ENCODE results near the gene PDXK. TPM values are rescaled to one million over a fixed set of nuclear protein-coding genes. Genes with fewer than 3 reads are reported as not detected.

Gene PDXK
- total and polyA plus RNA-seq, 9 of the 15 experiments (the other 6 are each of a cell fraction or from before 2014, with no cell fraction given) = 5.6 to 162 (median 76.5) TPM

GRCh38 chr21:43810505-43811261 is 91.8 kb downstream of the PDXK start (continued):
- no peak for TF ChIP-seq BRD9 (IDR thresholded peaks at IDR 0.05; ENCODE audit: low read depth, partially characterized antibody)
- TF ChIP-seq ADNP (tag; IDR thresholded peaks at IDR 0.05) = no peak
- TF ChIP-seq KDM4B (IDR thresholded peaks at IDR 0.05; ENCODE audit: borderline replicate concordance in 2 of 2, low read depth in 1 of 2) = 0 out of 4 replicates have a peak, but pooled peaks of 1 of the 2 experiments have one; percentile 29
- TF ChIP-seq ZNF239 (CRISPR knock-in tag; IDR thresholded peaks at IDR 0.05) = no peak
- no peak for TF ChIP-seq KHSRP (IDR thresholded peaks at IDR 0.05)
- TF ChIP-seq SREBF1 (IDR thresholded peaks at IDR 0.05; ENCODE audit: borderline replicate concordance, low read depth, low read length) = 0 out of 2 replicates have a peak, but pooled peaks have one; percentile 21
- TF ChIP-seq RFX5 (IDR thresholded peaks at IDR 0.05; ENCODE audit: low read depth, low read length) = no peak
- TF ChIP-seq CTCFL (IDR thresholded peaks at IDR 0.05; ENCODE audit: borderline replicate concordance, insufficient read depth, low read depth, low read length, poor library complexity, severe bottlenecking) = no peak
- TF ChIP-seq DLX4 (CRISPR knock-in tag; IDR thresholded peaks at IDR 0.05) = no peak
- TF ChIP-seq ZSCAN29 (IDR thresholded peaks at IDR 0.05) = 0 out of 2 replicates have a peak, but pooled peaks have one; percentile 21
- TF ChIP-seq IRF2 (CRISPR knock-in tag; IDR thresholded peaks at IDR 0.05) = no peak
- no peak for TF ChIP-seq MCM5 (IDR thresholded peaks at IDR 0.05; ENCODE audit: low read depth)
- TF ChIP-seq CSDE1 (IDR thresholded peaks at IDR 0.05) = no peak
- TF ChIP-seq ZBTB43 (CRISPR knock-in tag; IDR thresholded peaks at IDR 0.05) = no peak
- TF ChIP-seq EP300 (IDR thresholded peaks at IDR 0.05; ENCODE audit: low read length) = no peak
- peak in 1 of 2 experiments; percentile 81; a peak in 1 of 4 replicates for TF ChIP-seq FOXA3 (CRISPR knock-in tag; conservative IDR thresholded peaks at IDR 0.05 in 1 of 2, IDR thresholded peaks at IDR 0.05 in 1 of 2)
- TF ChIP-seq MED1 (CRISPR knock-in tag; IDR thresholded peaks at IDR 0.05; ENCODE audit: borderline replicate concordance) = no peak
- TF ChIP-seq ZNF146 (CRISPR knock-in tag; IDR thresholded peaks at IDR 0.05; ENCODE audit: unreplicated experiment) = no peak
- no peak for TF ChIP-seq TSHZ1 (CRISPR knock-in tag; IDR thresholded peaks at IDR 0.05)
- TF ChIP-seq MIER1 (IDR thresholded peaks at IDR 0.05; ENCODE audit: low read depth) = no peak
- TF ChIP-seq ZNF79 (CRISPR knock-in tag; IDR thresholded peaks at IDR 0.05; ENCODE audit: low read depth) = no peak
- peak; percentile 71 for TF ChIP-seq BHLHE40 (IDR thresholded peaks at IDR 0.05; ENCODE audit: low read length)

Measured in K562 (cell line).